GM21619 (cell line): ENCODE results near the gene KCNT2.
"Not testable (repeated sequence)": the region's sequence is repeated elsewhere in the genome, so short reads cannot be mapped to it uniquely, and the experiment has no call there.

Experiments used
- ATAC-seq: cut with Tn5 transposase; IDR thresholded peaks from one replicate; pipeline ENCODE4 v1.9.1; 2021; ENCODE audit not compliant: unreplicated experiment

KCNT2 gene

GRCh38 chr1:196517193-196517592 is 91.0 kb downstream of the KCNT2 start:
- ATAC-seq = no peak

GRCh38 chr1:196516373-196516772 is 91.9 kb downstream of the KCNT2 start:
- ATAC-seq = no peak

- no peak for ATAC-seq
These were observed 92.3 kb downstream of the KCNT2 start for GRCh38 chr1:196515904-196516303.

GRCh38 chr1:196513821-196514220 is 94.4 kb downstream of the KCNT2 start:
- no peak for ATAC-seq

GRCh38 chr1:196510451-196510850 is 97.8 kb downstream of the KCNT2 start:
- ATAC-seq = no peak

GRCh38 chr1:196504224-196504623 is 104.0 kb downstream of the KCNT2 start:
- ATAC-seq = not testable (repeated sequence)

GRCh38 chr1:196502437-196502836 is 105.8 kb downstream of the KCNT2 start:
- no peak for ATAC-seq

GRCh38 chr1:196501760-196502428 is 106.3 kb downstream of the KCNT2 start:
- ATAC-seq = no peak

- ATAC-seq = no peak
These were observed 110.4 kb downstream of the KCNT2 start for GRCh38 chr1:196497817-196498216.

- ATAC-seq = no peak
These were observed 113.5 kb downstream of the KCNT2 start for GRCh38 chr1:196494766-196495165.

- no peak for ATAC-seq
These were observed 114.4 kb downstream of the KCNT2 start for GRCh38 chr1:196493881-196494280.

- ATAC-seq = no peak
These were observed 119.7 kb downstream of the KCNT2 start for GRCh38 chr1:196488579-196488978.

- no peak for ATAC-seq
These were observed 121.9 kb downstream of the KCNT2 start for GRCh38 chr1:196486346-196486745.

GRCh38 chr1:196481616-196482015 is 126.6 kb downstream of the KCNT2 start:
- no peak for ATAC-seq

- ATAC-seq = no peak
These were observed 131.0 kb downstream of the KCNT2 start for GRCh38 chr1:196477262-196477661.

- no peak for ATAC-seq
These were observed 140.9 kb downstream of the KCNT2 start for GRCh38 chr1:196467230-196467925.

- ATAC-seq = no peak
These were observed 141.6 kb downstream of the KCNT2 start for GRCh38 chr1:196466654-196467053.

GRCh38 chr1:196466166-196466565 is 142.1 kb downstream of the KCNT2 start:
- ATAC-seq = no peak

GRCh38 chr1:196464480-196464941 is 143.7 kb downstream of the KCNT2 start:
- no peak for ATAC-seq

- no peak for ATAC-seq
These were observed 146.2 kb downstream of the KCNT2 start for GRCh38 chr1:196462086-196462485.

GRCh38 chr1:196461521-196461920 is 146.7 kb downstream of the KCNT2 start:
- ATAC-seq = no peak

- no peak for ATAC-seq
These were observed 148.9 kb downstream of the KCNT2 start for GRCh38 chr1:196459383-196459782.

- ATAC-seq = no peak
These were observed 153.4 kb downstream of the KCNT2 start for GRCh38 chr1:196454792-196455191.
